ENCODE results near the gene HCRT. TPM values are rescaled to one million over a fixed set of nuclear protein-coding genes. Genes with fewer than 3 reads are reported as not detected.

Gene HCRT
- total and polyA plus RNA-seq, 5 experiments from 2014 or later, result not detected

DNA sequence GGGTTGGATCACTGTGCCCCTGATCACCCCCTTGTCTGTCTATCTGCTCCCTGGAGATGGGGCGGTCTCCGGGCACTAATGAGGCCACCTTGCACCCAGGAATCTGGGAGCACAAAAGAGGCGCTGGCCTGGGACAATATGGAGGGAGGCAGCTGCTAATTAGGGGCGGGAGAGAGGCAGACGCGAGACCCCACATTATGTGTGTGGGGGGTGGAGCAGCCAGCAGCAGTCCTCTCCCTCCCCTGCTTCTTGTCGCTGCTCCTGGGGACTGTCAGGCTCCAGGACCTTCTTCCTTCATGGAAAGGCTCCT is 324 bp upstream of the HCRT start:
- POLR2A ChIA-PET, result interaction anchor here (0.7 to 0.8 kb wide), 2 partner anchors 9 to 66 kb away, joined by 3 to 4 read pairs; partner anchors contain the start of gene GHDC
- ATAC-seq (no peak), DNase-seq (peak in 1 of 10 donors; percentile 60)
- H3K4me1 Mint-ChIP-seq, result peaks cover 14 to 39% (median 33%) of the 10 kb centered on the region in 4 donors
- no peaks in the 10 kb centered on the region for H3K9me3 Mint-ChIP-seq
- peaks cover 0 to 11% (median 3%) of the 10 kb centered on the region in 5 donors for H3K27me3 Mint-ChIP-seq
- no peaks in the 10 kb centered on the region for H3K36me3 Mint-ChIP-seq
- peak overlapping the region in 1 of 10 donors; percentile 17 for H3K27ac Mint-ChIP-seq
- peak overlapping the region in 3 of 10 donors; percentile 28 to 97 (median 78) for H3K4me3 Mint-ChIP-seq

DNA sequence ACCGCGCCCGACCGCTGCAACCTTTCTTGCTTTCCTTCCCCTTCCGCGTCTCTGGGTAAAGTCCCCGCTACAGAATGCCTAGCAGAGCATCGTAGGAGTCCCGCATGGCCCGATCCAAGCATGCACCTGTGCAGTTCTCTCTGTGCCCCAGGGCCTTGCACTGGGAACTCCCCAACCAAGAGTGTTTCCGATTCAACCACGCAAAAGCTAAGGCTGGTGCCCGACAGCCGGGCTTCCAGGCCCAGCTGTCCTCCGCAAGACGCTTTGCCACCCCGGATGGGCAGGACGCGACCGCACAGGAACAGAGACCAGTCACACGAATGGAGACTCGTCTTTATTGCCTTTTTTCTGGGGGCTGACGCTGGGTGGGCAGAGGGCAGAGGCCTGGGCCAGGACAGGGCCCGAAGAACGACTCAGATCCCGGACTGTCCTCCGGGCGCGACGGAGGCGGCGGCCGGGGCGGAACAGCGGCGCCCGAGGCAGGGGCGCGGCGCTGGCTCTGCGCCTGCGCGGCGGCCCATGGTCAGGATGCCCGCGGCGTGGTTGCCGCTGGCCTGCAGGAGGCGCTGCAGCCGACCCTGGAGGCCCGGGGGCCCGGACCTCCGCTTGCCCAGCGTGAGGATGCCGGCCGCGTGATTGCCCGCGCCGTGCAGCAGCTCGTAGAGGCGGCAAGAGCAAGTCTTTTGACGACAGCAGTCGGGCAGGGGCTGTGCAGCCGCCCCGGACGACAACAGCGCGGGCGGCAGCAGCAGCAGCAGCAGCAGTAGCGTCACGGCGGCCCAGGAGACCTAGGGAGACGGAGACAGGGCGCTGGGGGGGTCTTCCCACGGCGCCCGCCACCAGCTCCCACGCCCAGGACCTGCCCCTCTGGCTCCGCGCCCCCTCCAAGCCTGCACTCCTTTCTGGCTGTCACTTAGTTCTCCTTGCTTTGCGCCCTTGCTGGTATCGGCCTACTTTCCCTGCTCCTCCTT is 1.2 kb downstream of the HCRT start:
- H3K4me1 Mint-ChIP-seq, result peaks cover 12 to 45% (median 43%) of the 10 kb centered on the region in 4 donors
- ATAC-seq, result peak; percentile 72 to 74
- POLR2A ChIA-PET, result interaction anchor here (0.6 to 2.1 kb wide), 9 partner anchors 10 to 118 kb away, joined by 3 to 14 read pairs (median 4); partner anchors contain the start of genes GHDC and STAT5A
- H3K9me3 Mint-ChIP-seq, result no peaks in the 10 kb centered on the region
- peak overlapping the region; percentile 83 to 94 (median 90) for H3K27ac Mint-ChIP-seq
- peak overlapping the region; percentile 78 to 97 (median 93) for H3K4me3 Mint-ChIP-seq
- no peaks in the 10 kb centered on the region for H3K36me3 Mint-ChIP-seq
- DNase-seq, result peak; percentile 44 to 83 (median 74)
- peaks cover 3 to 25% (median 7%) of the 10 kb centered on the region in 5 donors for H3K27me3 Mint-ChIP-seq

DNA sequence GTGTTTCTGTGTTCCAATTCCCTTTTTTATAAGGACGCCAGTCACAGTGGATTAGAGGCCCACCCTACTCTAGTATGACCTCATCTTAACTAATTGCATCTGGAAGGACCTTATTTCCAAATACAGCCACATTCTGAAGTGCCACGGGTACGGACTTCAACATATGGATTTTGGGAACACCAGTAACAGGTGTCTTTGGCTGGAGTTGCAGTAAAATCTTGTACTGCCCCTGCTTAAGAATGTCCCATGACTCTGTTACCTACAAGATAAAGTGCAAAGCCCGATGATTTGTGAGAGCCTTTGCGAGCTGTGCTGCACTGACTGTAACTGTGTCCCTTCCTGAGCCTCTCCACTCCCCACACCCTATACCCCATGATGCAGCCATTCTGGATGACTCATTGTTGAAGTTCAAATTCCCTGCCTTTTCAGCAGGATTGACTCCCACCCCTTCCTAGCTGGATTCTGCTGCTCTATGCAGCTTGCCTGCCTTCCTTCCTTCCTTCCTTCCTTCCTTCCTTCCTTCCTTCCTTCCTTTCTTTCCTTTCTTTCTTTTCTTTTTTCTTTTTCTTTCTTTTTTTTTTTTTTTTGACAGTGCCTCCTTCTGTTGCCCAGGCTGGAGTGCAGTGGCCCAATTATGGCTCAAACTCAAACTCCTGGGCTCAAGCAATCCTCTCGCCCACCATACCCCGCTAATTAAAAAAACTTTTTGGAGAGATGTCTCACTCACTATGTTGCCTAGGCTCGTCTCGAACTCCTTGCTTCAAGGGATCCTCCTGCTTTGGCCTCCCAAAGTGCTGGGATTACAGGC is 2.1 kb downstream of the HCRT start:
- DNase-seq (no peak), ATAC-seq (no peak)
- Mint-ChIP-seq H3K27me3 (peaks cover 7 to 34% (median 11%) of the 10 kb centered on the region in 5 donors), H3K4me3 (peak overlapping the region; percentile 78 to 97 (median 93)), H3K27ac (peak overlapping the region; percentile 83 to 94 (median 90)), H3K9me3 (no peaks in the 10 kb centered on the region), H3K4me1 (peaks cover 14 to 47% (median 45%) of the 10 kb centered on the region in 4 donors), H3K36me3 (no peaks in the 10 kb centered on the region)
- POLR2A ChIA-PET, result interaction anchor here (0.6 to 2.1 kb wide), 6 partner anchors 9 to 117 kb away, joined by 3 to 14 read pairs (median 4); partner anchors contain the start of genes GHDC and STAT5A

DNA sequence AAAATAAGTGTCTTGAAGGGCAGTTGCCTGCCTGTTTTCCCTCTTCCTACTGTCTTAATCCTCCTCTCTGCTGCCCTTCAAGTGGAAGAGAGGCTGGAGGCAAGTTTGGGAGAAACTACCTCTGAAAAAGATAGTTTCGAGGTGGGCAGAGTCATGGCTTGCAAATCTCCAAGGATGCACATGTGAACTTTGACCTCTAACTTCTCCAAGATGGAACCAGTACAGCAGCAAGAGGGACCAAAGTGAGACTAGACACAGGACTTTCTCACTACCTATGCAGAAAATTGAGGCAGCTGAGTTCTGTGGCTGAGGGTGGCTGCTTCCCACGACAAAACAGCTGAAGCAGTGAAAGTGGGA is 3.4 kb downstream of the HCRT start:
- Mint-ChIP-seq H3K9me3 (no peaks in the 10 kb centered on the region), H3K27ac (peak overlapping the region in 1 of 10 donors; percentile 4), H3K27me3 (peaks cover 7 to 43% (median 11%) of the 10 kb centered on the region in 5 donors), H3K36me3 (no peaks in the 10 kb centered on the region), H3K4me1 (peaks cover 14 to 48% (median 46%) of the 10 kb centered on the region in 4 donors), H3K4me3 (peak overlapping the region in 9 of 10 donors; percentile 12 to 78 (median 66))
- POLR2A ChIA-PET, result interaction anchor here (0.6 to 3.3 kb wide), 5 partner anchors 8 to 66 kb away, joined by 3 to 14 read pairs (median 3); partner anchors contain the start of gene GHDC
- DNase-seq (no peak), ATAC-seq (no peak)

DNA sequence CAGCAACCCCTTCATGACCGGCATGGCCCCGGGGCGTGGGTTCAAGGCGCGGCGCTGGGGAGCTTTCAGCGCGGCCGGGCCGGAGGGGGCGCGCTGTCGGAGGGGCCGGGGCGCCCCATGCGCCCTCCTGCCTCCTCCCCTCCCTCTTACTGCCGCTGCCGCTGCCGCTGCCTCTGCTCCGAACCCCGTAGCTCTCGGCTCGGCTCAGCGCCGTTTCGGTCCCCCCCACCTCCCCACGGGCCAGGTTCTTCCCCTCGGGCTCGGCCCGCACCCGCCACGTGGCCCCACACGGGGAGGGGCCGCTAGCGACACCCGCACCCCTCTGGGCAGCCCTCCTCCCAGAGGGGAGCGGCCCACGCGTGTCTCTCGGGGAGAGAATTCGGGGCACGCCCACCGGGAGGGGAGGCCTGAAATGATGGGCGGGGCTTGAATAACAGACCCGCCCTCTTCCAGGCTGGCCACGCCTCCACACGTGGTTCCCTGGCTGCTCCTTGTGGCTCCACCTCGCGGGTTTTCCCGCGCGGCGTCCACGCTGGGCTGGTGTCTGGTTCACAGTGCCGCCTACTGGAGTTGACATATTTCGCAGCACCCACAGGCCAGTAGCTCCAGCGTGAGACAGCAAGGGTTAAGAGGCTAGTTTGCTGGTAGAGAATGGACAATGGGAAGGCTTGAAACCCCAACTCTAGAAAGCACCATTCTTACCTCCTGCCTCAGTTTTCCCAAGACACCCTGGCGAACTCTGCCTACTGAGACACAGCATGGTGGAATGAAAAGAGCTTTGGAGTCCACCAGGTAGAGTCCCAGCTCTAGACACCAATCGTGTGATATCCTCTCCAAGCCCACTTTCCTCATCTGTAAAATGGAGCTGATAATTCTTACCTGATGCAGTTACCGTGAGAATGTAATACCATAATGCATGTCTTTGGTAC is 4.1 kb downstream of the HCRT start, which contains the start of gene KCNH4:
Gene KCNH4 (minus strand): TSS at position 221 of the 929 bp plus-strand sequence. CDS start 197 bp downstream, at position 24.
- H3K36me3 Mint-ChIP-seq, result no peaks in the 10 kb centered on the region
- H3K9me3 Mint-ChIP-seq, result no peaks in the 10 kb centered on the region
- peak; percentile 27 to 56 for ATAC-seq
- DNase-seq, result peak; percentile 58 to 83 (median 72)
- H3K4me3 Mint-ChIP-seq, result peak within 1 kb of the TSS; percentile 12 to 78 (median 66)
- peak within 1 kb of the TSS in 3 of 10 donors; percentile 3 to 11 (median 4) for H3K27ac Mint-ChIP-seq
- peaks cover 14 to 48% (median 46%) of the 10 kb centered on the region in 4 donors for H3K4me1 Mint-ChIP-seq
- peaks cover 7 to 43% (median 11%) of the 10 kb centered on the region in 5 donors for H3K27me3 Mint-ChIP-seq
- POLR2A ChIA-PET, result interaction anchor here (0.6 to 3.3 kb wide), 6 partner anchors 8 to 67 kb away, joined by 3 to 14 read pairs (median 4); partner anchors contain the start of gene GHDC

DNA sequence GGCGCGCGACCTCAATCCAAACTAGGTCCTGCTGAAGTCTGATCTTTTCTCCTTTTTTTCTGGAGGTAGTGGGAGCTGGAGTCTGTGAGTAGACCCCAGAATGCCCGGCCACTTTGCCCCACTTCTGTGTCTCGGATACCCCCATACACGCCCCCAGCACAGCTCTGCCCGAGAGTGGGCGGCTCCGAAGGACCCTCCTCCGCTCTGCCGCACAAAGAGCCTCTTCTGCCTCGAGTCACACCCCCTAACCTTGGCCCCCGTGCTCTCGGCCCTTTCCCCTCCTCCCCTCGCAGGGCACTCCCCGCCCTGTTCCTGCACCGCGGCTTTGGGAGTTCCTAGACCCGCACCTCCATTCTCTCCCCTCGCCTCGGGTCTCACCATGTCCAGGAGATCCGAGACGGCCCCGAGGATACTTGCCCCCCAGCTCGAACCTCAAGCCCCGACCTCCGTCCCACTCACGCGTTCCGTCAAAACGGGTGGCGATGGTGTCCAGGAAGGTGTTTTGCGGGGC is 4.8 kb downstream of the HCRT start:
- peak overlapping the region in 1 of 10 donors; percentile 11 for H3K27ac Mint-ChIP-seq
- H3K9me3 Mint-ChIP-seq, result no peaks in the 10 kb centered on the region
- DNase-seq (peak in 1 of 10 donors; percentile 9), ATAC-seq (no peak)
- peaks cover 7 to 43% (median 12%) of the 10 kb centered on the region in 5 donors for H3K27me3 Mint-ChIP-seq
- H3K4me3 Mint-ChIP-seq, result peak overlapping the region in 9 of 10 donors; percentile 11 to 78 (median 55)
- H3K36me3 Mint-ChIP-seq, result no peaks in the 10 kb centered on the region
- POLR2A ChIA-PET, result interaction anchor here (0.9 to 3.3 kb wide), 5 partner anchors 9 to 214 kb away, joined by 3 to 14 read pairs (median 4); partner anchors contain the start of genes GHDC and KAT2A
- H3K4me1 Mint-ChIP-seq, result peaks cover 14 to 48% (median 46%) of the 10 kb centered on the region in 4 donors

DNA sequence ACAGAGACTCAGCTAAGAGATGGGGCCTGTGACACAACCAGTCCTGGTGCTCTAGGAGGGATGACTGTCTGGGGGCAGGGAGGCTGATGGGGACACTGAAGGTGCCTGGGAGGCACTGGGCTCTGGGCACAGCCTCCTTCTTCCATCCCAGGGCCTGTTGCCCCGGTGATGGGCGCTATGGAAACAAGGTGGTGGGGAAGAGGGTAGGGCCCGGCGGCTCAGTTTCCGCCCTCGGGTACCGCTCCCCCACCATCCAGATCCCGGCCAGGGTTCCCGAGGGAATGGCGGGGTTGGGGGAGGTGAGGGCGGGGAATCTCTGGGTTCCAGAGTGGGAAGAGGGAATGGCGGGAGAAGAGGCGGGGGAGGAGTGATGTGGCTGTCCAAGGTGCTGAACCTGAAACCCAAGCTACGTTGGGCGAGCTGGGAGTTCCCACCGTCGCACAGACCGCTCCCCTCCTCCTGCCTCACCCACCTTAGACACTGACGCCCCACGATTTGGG is 5.3 kb downstream of the HCRT start:
- peaks cover 7 to 43% (median 15%) of the 10 kb centered on the region in 5 donors for H3K27me3 Mint-ChIP-seq
- no peak for ATAC-seq
- POLR2A ChIA-PET, result interaction anchor here (0.5 to 3.3 kb wide), 6 partner anchors 9 to 942 kb away, joined by 3 to 14 read pairs (median 4); partner anchors contain the start of genes GHDC and KAT2A
- no peak overlapping the region for H3K27ac Mint-ChIP-seq
- H3K4me3 Mint-ChIP-seq, result peak overlapping the region in 9 of 10 donors; percentile 26 to 78 (median 59)
- H3K36me3 Mint-ChIP-seq, result no peaks in the 10 kb centered on the region
- peaks cover 15 to 45% (median 43%) of the 10 kb centered on the region in 4 donors for H3K4me1 Mint-ChIP-seq
- no peaks in the 10 kb centered on the region for H3K9me3 Mint-ChIP-seq
- peak in 5 of 10 donors; percentile 20 to 39 (median 24) for DNase-seq

DNA sequence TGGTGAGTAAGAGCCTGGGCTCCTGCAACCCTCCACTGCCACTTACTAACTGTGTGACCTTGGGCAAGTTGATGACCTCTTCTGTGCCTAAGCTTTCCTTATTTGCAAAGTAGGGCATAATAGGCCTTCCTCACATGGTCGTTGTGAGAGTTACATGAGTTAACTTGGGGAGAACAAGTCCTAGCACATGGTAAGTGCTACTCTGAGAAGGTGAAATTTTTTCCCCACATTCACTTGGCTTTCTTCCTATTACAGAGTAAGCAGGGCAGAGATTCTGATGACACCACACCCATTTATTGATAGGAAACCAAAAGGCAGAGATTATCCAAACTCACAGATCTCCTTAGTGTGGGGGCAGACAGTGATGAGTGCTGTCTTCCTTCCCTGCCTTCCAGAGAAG is 5.9 kb downstream of the HCRT start:
- H3K4me3 Mint-ChIP-seq, result peak overlapping the region in 8 of 10 donors; percentile 4 to 78 (median 57)
- peaks cover 7 to 43% (median 15%) of the 10 kb centered on the region in 5 donors for H3K27me3 Mint-ChIP-seq
- DNase-seq (no peak), ATAC-seq (no peak)
- no peak overlapping the region for H3K27ac Mint-ChIP-seq
- peaks cover 11 to 42% (median 38%) of the 10 kb centered on the region in 4 donors for H3K4me1 Mint-ChIP-seq
- H3K36me3 Mint-ChIP-seq, result no peaks in the 10 kb centered on the region
- no peaks in the 10 kb centered on the region for H3K9me3 Mint-ChIP-seq
- POLR2A ChIA-PET, result interaction anchor here (1.1 to 3.3 kb wide), 5 partner anchors 8 to 213 kb away, joined by 3 to 14 read pairs (median 3); partner anchors contain the start of gene GHDC

DNA sequence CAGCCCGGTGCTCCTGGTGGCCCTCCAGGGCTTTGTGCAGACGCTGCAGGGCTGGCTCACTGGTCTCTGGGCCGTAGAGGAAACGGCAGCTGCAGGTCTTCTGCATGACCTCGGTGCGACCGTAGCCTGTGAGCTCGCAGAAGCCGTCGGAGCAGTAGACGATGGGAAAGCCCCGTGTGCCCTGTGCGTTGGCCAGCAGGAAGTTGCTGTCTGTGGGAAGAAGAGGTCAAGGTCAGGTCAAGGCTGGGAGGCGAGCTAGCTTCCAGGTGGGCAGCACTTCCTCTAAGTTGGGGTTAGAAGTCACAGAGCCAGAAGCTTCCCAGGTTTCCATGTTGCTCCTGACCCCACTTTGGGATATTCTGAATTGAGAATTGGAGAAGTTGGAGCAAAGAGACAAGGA is 6.4 kb downstream of the HCRT start:
- H3K4me3 Mint-ChIP-seq, result peak overlapping the region in 6 of 10 donors; percentile 4 to 65 (median 27)
- H3K4me1 Mint-ChIP-seq, result peaks cover 10 to 38% (median 37%) of the 10 kb centered on the region in 4 donors
- DNase-seq (peak in 1 of 10 donors; percentile 11), ATAC-seq (no peak)
- POLR2A ChIA-PET, result interaction anchor here (1.2 to 3.3 kb wide), 2 partner anchors 10 to 15 kb away, joined by 3 to 14 read pairs; partner anchors contain the start of gene GHDC
- H3K27me3 Mint-ChIP-seq, result peaks cover 7 to 43% (median 15%) of the 10 kb centered on the region in 5 donors
- H3K36me3 Mint-ChIP-seq, result no peaks in the 10 kb centered on the region
- no peaks in the 10 kb centered on the region for H3K9me3 Mint-ChIP-seq
- H3K27ac Mint-ChIP-seq, result peak overlapping the region in 1 of 10 donors; percentile 36

DNA sequence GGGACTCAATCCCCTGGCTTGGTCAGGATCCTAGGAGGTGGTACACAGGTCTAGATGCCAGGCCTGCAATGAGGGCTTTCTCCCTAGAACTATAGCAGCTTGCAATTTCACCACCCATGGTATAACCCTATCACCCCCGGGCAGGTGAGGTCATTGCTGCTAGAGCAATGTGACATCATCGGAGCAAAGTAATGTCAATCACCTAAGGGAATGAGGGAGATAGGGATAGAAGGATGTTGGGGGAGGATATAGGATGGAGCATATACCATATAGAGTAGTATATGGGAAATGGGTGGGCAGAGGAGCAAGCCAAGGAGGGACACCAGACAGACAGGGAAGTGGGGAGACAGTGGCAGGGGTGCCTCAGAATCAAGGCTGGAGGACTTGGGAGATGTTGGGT is 7.6 kb downstream of the HCRT start:
- Mint-ChIP-seq H3K27me3 (peaks cover 7 to 43% (median 15%) of the 10 kb centered on the region in 5 donors), H3K36me3 (no peaks in the 10 kb centered on the region), H3K4me3 (peak overlapping the region in 2 of 10 donors; percentile 18 to 26), H3K27ac (no peak overlapping the region), H3K4me1 (peaks cover 6 to 27% (median 27%) of the 10 kb centered on the region in 4 donors), H3K9me3 (no peaks in the 10 kb centered on the region)
- ATAC-seq, result no peak
- DNase-seq, result no peak
- POLR2A ChIA-PET, result no interaction called here

Data from naive thymus-derived CD8-positive, alpha-beta T cell (primary cell).